SIG-M5 (cell line): ENCODE results near the gene USH1C.

Experiments used
- DNase-seq: peaks from one replicate; lab custom pipeline; 2025; lab: John Stamatoyannopoulos, UW

Gene USH1C

GRCh38 chr11:17544181-17544622 is at the start of gene USH1C:
USH1C (minus strand) TSS chr11:17544416; CDS start chr11:17544307, 109 bp downstream.
- DNase-seq = no peak

- DNase-seq = no peak
Observed at GRCh38 chr11:17593466-17594245, 49.4 kb upstream of the USH1C start.

- no peak for DNase-seq
Observed at GRCh38 chr11:17591293-17591692, 47.1 kb upstream of the USH1C start.

- no peak for DNase-seq
Observed at GRCh38 chr11:17590463-17590862, 46.2 kb upstream of the USH1C start.

- no peak for DNase-seq
Observed at GRCh38 chr11:17588721-17589120, 44.5 kb upstream of the USH1C start.

- DNase-seq = no peak
Observed at GRCh38 chr11:17588166-17588565, 44.0 kb upstream of the USH1C start.

- no peak for DNase-seq
Observed at GRCh38 chr11:17585911-17586695, 41.9 kb upstream of the USH1C start.

- DNase-seq = no peak
Observed at GRCh38 chr11:17581732-17582053, 37.5 kb upstream of the USH1C start.

GRCh38 chr11:17581036-17581731 is 37.0 kb upstream of the USH1C start:
- no peak for DNase-seq

GRCh38 chr11:17580271-17580670 is 36.1 kb upstream of the USH1C start:
- DNase-seq = no peak

GRCh38 chr11:17579451-17579850 is 35.2 kb upstream of the USH1C start:
- no peak for DNase-seq

GRCh38 chr11:17578958-17579357 is 34.7 kb upstream of the USH1C start:
- DNase-seq = no peak

GRCh38 chr11:17578296-17578695 is 34.1 kb upstream of the USH1C start:
- no peak for DNase-seq

- DNase-seq = no peak
Observed at GRCh38 chr11:17575431-17576425, 31.5 kb upstream of the USH1C start.

GRCh38 chr11:17574141-17575091 is 30.2 kb upstream of the USH1C start:
- DNase-seq = no peak

GRCh38 chr11:17573526-17573925 is 29.3 kb upstream of the USH1C start:
- no peak for DNase-seq

GRCh38 chr11:17572791-17573460 is 28.7 kb upstream of the USH1C start:
- no peak for DNase-seq

GRCh38 chr11:17572359-17572690 is 28.1 kb upstream of the USH1C start:
- DNase-seq = no peak

- no peak for DNase-seq
Observed at GRCh38 chr11:17571431-17572358, 27.5 kb upstream of the USH1C start.
